Coronary artery (tissue), 2 donors: Measurements from ENCODE around the gene TIGD1.
A peak's percentile ranks its signal among the peaks of the same experiment; 100 is the strongest.

Experiments used
- DNase-seq: peaks from one replicate; pipeline ENCODE4 v3.0.0-alpha.2; 2017; ENCODE audit warnings: low spot score
- H3K27ac ChIP-seq, 2 donors: fragments of 200-600 bp; sonication (generic); one replicate each; pipeline ENCODE4 v1.5.1; 2016 to 2019
- H3K4me3 ChIP-seq: fragments of 200-600 bp; sonication (generic); 2 replicates; pipeline ENCODE4 v1.5.1; 2016; ENCODE audit warnings: mild to moderate bottlenecking, moderate library complexity
- TF ChIP-seq, protein P1 (sequence below): fragments of 200-600 bp; sonication (generic); IDR thresholded peaks from one replicate; pipeline ENCODE4 v1.5.1; 2019; ENCODE audit warnings: antibody characterized with exemption

Gene TIGD1

DNA sequence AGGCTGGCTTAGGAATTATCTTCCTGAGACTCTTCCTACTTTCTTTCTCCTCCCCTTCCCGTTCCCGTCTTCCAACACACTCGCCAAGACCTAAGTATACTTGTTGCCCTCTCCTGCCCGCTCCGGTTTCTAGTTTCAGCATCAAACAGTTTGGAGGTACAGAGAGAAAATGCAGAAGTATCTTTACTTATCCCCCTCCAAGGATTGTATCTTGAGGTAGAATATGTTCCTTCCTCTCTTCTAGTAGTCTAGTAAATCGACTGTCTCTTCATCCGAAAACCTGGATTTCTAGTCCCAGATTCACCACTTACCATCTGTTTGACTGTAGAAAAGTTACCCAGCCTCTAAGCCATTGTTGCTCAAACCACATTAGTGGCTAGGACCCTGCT is 887 bp upstream of the TIGD1 start:
- no peak for DNase-seq
- Histone ChIP-seq H3K27ac (peak overlapping the region; percentile 98 to 99), H3K4me3 (peak overlapping the region; percentile 93)
- TF ChIP-seq, protein P1, sequence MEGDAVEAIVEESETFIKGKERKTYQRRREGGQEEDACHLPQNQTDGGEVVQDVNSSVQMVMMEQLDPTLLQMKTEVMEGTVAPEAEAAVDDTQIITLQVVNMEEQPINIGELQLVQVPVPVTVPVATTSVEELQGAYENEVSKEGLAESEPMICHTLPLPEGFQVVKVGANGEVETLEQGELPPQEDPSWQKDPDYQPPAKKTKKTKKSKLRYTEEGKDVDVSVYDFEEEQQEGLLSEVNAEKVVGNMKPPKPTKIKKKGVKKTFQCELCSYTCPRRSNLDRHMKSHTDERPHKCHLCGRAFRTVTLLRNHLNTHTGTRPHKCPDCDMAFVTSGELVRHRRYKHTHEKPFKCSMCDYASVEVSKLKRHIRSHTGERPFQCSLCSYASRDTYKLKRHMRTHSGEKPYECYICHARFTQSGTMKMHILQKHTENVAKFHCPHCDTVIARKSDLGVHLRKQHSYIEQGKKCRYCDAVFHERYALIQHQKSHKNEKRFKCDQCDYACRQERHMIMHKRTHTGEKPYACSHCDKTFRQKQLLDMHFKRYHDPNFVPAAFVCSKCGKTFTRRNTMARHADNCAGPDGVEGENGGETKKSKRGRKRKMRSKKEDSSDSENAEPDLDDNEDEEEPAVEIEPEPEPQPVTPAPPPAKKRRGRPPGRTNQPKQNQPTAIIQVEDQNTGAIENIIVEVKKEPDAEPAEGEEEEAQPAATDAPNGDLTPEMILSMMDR, result no peak

DNA sequence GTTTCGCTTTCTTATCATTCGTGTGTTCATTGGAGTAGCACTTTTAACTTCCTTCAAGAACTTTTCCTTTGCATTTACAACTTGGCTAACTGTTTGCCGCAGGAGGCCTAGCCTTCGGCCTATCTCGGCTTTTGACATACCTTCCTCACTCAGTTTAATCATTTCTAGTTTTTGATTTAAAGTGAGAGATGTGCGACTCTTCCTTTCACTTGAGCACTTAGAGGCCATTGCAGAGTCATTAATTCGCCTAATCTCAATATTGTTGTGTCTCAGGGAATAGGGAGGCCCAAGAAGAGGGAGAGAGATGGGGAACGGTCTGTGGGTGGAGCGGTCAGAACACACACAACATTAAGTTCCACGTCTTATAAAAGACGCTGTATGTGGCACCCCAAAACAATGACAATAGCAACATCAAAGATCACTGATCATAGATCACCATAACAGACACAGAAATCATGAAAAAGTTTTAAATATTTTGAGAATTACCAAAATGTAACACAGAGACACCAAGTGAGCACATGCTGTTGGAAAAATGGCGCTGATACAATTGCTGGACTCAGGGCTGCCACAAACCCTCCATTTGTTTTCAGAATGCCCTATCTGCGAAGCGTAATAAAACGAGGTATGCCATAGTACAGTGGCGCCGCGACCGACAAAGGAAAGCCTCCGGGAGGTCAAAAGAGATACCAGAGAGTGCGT is 553 bp downstream of the TIGD1 start:
- H3K4me3 ChIP-seq, result peak overlapping the region; percentile 93
- H3K27ac ChIP-seq, result peak overlapping the region; percentile 98 to 99
- TF ChIP-seq, protein P1, result no peak
- DNase-seq, result no peak

DNA sequence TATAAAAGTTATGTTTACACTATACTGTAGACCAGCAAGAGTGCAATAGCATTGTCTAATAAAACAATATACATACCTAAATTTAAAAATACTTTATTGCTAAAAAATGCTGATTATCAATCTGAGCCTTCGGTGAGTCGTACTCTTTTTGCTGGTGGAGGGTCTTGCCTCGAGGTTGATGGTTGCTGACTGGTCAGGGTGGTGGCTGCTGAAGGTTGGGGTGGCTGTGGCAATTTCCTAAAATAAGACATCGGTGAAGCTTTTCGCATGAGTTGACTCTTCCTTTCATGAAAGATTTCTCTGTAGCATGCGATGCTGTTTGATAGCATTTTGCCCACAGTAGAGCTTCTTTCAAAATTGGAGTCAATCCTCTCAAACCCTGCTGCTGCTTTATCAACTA is 2.4 kb downstream of the TIGD1 start:
- no peak for DNase-seq
- H3K27ac ChIP-seq, result no peak overlapping the region
- TF ChIP-seq, protein P1, result no peak
- H3K4me3 ChIP-seq, result no peak overlapping the region

DNA sequence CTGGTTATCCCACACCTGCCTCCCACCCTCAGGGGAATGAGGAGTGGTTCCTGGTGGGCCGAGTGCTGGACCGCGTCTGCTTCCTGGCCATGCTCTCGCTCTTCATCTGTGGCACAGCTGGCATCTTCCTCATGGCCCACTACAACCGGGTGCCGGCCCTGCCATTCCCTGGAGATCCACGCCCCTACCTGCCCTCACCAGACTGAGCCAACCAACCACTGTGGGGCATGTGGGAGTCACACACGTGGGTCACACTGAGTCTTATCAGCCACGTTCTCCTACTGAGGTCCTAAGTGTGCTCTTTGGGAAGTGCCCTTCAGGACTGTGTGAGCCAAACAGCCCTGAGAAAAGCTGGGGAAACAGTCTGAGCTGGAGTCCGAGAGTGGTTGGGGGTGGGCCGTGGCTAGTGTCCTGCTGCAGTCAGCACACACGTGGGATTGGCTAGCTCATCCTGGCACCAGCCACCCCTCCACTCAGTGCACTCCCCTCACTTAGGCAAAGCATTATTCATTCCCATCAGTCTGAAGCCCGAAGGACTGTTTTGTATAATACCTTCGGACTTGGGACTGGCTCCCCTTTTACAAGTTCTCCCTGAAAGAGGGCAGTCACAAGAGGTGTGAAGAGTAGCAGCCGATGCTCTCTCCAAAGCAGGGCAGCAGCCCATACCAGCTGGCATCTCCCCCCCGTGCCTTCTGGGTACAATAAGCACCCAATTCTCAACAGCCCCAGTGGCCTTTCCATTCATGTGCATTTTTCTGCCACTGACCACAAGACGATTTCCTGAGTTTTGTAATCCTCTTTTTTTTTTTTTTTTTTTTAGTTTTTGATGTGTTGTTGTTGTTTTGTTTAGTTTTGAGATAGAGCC is 4.6 kb downstream of the TIGD1 start:
- no peak overlapping the region for H3K27ac ChIP-seq
- TF ChIP-seq, protein P1, result no peak
- DNase-seq, result peak; percentile 58
- no peak overlapping the region for H3K4me3 ChIP-seq

DNA sequence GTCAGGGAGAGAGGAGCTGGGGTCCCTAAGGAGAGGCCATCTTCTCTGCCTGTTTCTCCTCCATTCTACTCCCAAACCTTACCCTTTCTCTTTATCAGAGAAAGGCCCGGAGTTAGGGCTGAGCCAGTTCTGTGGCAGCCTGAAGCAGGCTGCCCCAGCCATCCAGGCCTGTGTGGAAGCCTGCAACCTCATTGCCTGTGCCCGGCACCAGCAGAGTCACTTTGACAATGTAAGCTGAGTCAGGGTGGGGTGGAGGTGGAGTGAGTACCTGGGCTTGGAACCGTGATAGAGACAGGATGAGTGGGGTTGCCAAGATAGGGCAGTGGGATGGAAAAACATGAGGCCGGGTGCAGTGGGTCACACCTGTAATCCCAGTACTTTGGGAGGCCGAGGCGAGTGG is 5.7 kb downstream of the TIGD1 start:
- TF ChIP-seq, protein P1, result no peak
- peak; percentile 28 for DNase-seq
- Histone ChIP-seq H3K4me3 (no peak overlapping the region), H3K27ac (no peak overlapping the region)

DNA sequence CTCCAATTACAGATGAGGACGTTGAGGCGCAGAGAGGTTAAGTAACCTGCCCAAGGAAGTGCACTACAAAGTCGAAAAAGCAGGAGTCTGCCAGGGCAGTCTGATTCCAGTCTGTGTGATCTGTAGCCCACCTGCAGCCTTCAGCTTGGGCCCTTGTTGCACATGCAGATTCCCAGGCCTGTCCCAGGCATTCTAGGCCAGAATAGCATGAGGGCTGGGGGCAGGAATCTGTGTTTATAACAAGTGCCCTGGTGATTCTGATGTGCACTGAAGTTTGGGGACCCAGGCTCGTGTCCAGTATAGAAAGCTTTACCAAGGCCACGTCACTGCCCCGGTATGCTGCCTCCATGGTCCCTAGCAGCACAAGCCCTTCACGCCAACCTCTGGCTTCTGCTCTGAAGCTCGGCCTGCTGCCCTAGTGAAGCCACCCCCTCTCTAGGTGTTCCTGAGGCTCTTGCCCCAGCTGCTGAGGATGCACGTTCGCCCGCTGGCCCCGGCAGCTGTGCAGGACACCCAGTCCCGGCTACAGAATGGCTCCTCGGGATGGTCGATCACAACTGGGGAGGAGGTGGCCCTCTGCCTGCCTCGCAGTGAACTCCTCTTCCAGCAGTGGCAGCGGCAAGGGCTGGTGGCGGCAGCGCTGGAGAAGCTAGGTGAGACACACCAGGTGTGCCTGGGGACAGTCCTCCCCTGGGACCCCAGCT is 6.3 kb downstream of the TIGD1 start:
- DNase-seq, result peak; percentile 50
- Histone ChIP-seq H3K27ac (no peak overlapping the region), H3K4me3 (no peak overlapping the region)
- TF ChIP-seq, protein P1, result no peak
